GM12872 (cell line): ENCODE data around the gene FHIT.

Experiments
- CTCF ChIP-seq: IDR thresholded peaks from 3 replicates; pipeline ENCODE4 v1.5.1; 2011; ENCODE audit warnings: low read depth, mild to moderate bottlenecking, low read length, moderate library complexity; ENCODE audit not compliant: insufficient read depth

The FHIT gene

GRCh38 chr3:59899061-59899460 lies 1352.2 kb downstream of the FHIT start:
- TF ChIP-seq CTCF = no peak

GRCh38 chr3:59895972-59896371 lies 1355.3 kb downstream of the FHIT start:
- no peak for TF ChIP-seq CTCF

- no peak for TF ChIP-seq CTCF
Observed at GRCh38 chr3:59894425-59895121, 1356.7 kb downstream of the FHIT start.

- TF ChIP-seq CTCF = no peak
Observed at GRCh38 chr3:59890639-59891038, 1360.6 kb downstream of the FHIT start.

GRCh38 chr3:59886790-59887189 lies 1364.5 kb downstream of the FHIT start:
- no peak for TF ChIP-seq CTCF

GRCh38 chr3:59885899-59886400 lies 1365.3 kb downstream of the FHIT start:
- TF ChIP-seq CTCF = no peak

- TF ChIP-seq CTCF = no peak
Observed at GRCh38 chr3:59885101-59885500, 1366.2 kb downstream of the FHIT start.
